ENCODE data around the gene SMTNL2. TPM values are rescaled to one million over a fixed set of nuclear protein-coding genes. Genes with fewer than 3 reads are reported as not detected.

SMTNL2 gene
- total and polyA plus RNA-seq, 2 of the 4 experiments (the other 2 are of a cell fraction) = not detected

DNA sequence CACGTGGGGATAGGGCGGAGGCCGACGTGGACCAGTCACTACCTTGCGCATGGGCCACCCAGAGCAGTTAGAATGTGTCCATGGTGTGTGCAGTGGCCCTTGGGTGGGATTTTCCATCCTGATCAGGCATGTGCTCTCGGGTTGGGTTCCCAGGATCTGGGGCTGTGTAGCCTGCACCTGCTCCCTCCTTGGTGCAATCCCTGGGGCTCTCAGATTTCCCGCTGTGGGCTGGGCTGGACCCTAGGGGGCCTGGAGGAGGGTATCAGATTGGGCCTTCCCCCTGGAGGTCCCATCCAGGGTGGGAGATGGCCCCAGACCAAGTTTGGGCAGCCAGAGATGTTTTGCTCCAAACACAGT is 1.3 kb downstream of the SMTNL2 start:
- Histone ChIP-seq H4K91ac (ENCODE audit: insufficient read depth, low read depth, low read length) (no peak overlapping the region), H4K8ac (ENCODE audit: low read depth in 2 of 2, low read length in 2 of 2) (no peak overlapping the region), H3K4me3 (ENCODE audit: insufficient read depth, low read depth, low read length) (no peak overlapping the region), H2AFZ (replicated peaks; ENCODE audit: low read length, poor library complexity) (no peak overlapping the region), H4K20me1 (ENCODE audit: insufficient read depth, low read length) (no peaks in the 10 kb centered on the region), H3K36me3 (ENCODE audit: control insufficient read depth, insufficient read depth, low read length) (no peaks in the 10 kb centered on the region), H3K9me3 (ENCODE audit: control insufficient read depth, insufficient read depth, low read length) (no peaks in the 10 kb centered on the region), H2BK15ac (ENCODE audit: low read depth, low read length) (no peak overlapping the region), H3K4me2 (ENCODE audit: low read depth, low read length) (no peak overlapping the region), H3K79me1 (ENCODE audit: low read depth in 1 of 2, low read length in 2 of 2) (no peaks in the 10 kb centered on the region), H3K27me3 (ENCODE audit: control insufficient read depth, insufficient read depth, low read length) (peaks cover 84% of the 10 kb centered on the region), H2BK20ac (ENCODE audit: low read depth, low read length) (no peak overlapping the region), H3K9ac (ENCODE audit: low read depth, low read length) (no peak overlapping the region), H3K4ac (ENCODE audit: low read depth, low read length) (no peak overlapping the region), H3K18ac (ENCODE audit: low read depth, low read length) (no peak overlapping the region), H3K9me1 (ENCODE audit: insufficient read depth, low read length) (no peaks in the 10 kb centered on the region), H3K56ac (ENCODE audit: extremely low read depth, insufficient read depth, low read length) (no peak overlapping the region), H2AK5ac (ENCODE audit: low read depth, low read length) (no peak overlapping the region), H2BK120ac (ENCODE audit: low read depth, low read length) (no peak overlapping the region), H3K4me1 (ENCODE audit: control insufficient read depth, insufficient read depth, low read length) (no peaks in the 10 kb centered on the region; the same call in 1 of the 2 replicates), H2AK9ac (replicated peaks; ENCODE audit: low read depth, low read length, poor library complexity) (no peak overlapping the region), H3K27ac (ENCODE audit: insufficient read depth, low read length) (no peak overlapping the region), H4K5ac (ENCODE audit: low read depth, low read length) (no peak overlapping the region), H2BK5ac (ENCODE audit: low read depth, low read length, poor library complexity, severe bottlenecking) (no peak overlapping the region), H3K23ac (ENCODE audit: low read depth, low read length) (no peak overlapping the region), H3K14ac (replicated peaks; ENCODE audit: low read depth, low read length) (no peak overlapping the region)
- no peak for DNase-seq
- no peak for ATAC-seq (ENCODE audit: low read depth)
- WGBS, 2 experiments (ENCODE audit: extremely low coverage in 2 of 2, insufficient read length in 1 of 2) = 100% methylated on average over 1 of the region's 7 CpGs; no CpG with 5 or more reads in 1 of the 2 experiments
- in situ Hi-C loops (cut with MboI; ENCODE audit: low sequenced_read_pairs) (no loop called here), intact Hi-C loops (cut with micrococcal nuclease) (no loop called here), dilution Hi-C loops (cut with HindIII; ENCODE audit: low sequenced_read_pairs, unreplicated experiment) (no loop called here)
- CTCF ChIA-PET = no interaction called here
- POLR2A ChIA-PET (ENCODE audit: unreplicated experiment) = no interaction called here
- BruUV-seq (replicated peaks) = no TSS peak
- TF ChIP-seq BHLHE40 (IDR thresholded peaks at IDR 0.05; ENCODE audit: low read depth, low read length) (no peak), RCOR1 (IDR thresholded peaks at IDR 0.05; ENCODE audit: insufficient replicate concordance, low read length) (no peak), SMC3 (IDR thresholded peaks at IDR 0.05; ENCODE audit: low read depth, low read length) (no peak), NFE2L2 (IDR thresholded peaks at IDR 0.05; ENCODE audit: low read depth, low read length) (no peak), MXI1 (IDR thresholded peaks at IDR 0.05; ENCODE audit: borderline replicate concordance, low read depth, low read length) (no peak), RFX5 (IDR thresholded peaks at IDR 0.05; ENCODE audit: low read depth, low read length) (no peak), FOS (IDR thresholded peaks at IDR 0.05; ENCODE audit: low read depth, low read length) (no peak), CEBPB (IDR thresholded peaks at IDR 0.05; ENCODE audit: low read depth, low read length) (no peak), CHD1 (IDR thresholded peaks at IDR 0.05; ENCODE audit: low read depth, low read length) (no peak), RAD21 (IDR thresholded peaks at IDR 0.05; ENCODE audit: low read length) (no peak), MAZ (IDR thresholded peaks at IDR 0.05; ENCODE audit: borderline replicate concordance, low read depth, low read length) (no peak)
- TF ChIP-seq, protein P1, sequence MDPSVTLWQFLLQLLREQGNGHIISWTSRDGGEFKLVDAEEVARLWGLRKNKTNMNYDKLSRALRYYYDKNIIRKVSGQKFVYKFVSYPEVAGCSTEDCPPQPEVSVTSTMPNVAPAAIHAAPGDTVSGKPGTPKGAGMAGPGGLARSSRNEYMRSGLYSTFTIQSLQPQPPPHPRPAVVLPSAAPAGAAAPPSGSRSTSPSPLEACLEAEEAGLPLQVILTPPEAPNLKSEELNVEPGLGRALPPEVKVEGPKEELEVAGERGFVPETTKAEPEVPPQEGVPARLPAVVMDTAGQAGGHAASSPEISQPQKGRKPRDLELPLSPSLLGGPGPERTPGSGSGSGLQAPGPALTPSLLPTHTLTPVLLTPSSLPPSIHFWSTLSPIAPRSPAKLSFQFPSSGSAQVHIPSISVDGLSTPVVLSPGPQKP (IDR thresholded peaks at IDR 0.05; ENCODE audit: borderline replicate concordance, low read depth, low read length) = no peak
- TF ChIP-seq, protein P2, sequence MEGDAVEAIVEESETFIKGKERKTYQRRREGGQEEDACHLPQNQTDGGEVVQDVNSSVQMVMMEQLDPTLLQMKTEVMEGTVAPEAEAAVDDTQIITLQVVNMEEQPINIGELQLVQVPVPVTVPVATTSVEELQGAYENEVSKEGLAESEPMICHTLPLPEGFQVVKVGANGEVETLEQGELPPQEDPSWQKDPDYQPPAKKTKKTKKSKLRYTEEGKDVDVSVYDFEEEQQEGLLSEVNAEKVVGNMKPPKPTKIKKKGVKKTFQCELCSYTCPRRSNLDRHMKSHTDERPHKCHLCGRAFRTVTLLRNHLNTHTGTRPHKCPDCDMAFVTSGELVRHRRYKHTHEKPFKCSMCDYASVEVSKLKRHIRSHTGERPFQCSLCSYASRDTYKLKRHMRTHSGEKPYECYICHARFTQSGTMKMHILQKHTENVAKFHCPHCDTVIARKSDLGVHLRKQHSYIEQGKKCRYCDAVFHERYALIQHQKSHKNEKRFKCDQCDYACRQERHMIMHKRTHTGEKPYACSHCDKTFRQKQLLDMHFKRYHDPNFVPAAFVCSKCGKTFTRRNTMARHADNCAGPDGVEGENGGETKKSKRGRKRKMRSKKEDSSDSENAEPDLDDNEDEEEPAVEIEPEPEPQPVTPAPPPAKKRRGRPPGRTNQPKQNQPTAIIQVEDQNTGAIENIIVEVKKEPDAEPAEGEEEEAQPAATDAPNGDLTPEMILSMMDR (conservative IDR thresholded peaks at IDR 0.05; ENCODE audit: low read depth, low read length) = no peak

Measured in IMR-90 (cell line).